ENCODE measurements around the gene CAMK1.

The CAMK1 gene

GRCh38 chr3:9807981-9808344, 38.2 kb upstream of the CAMK1 start:
- Histone ChIP-seq H3K9me3 (ENCODE audit: control insufficient read depth in 1 of 2, low read length in 2 of 2) (no peaks in the 10 kb centered on the region), H3K4me1 (ENCODE audit: control insufficient read depth in 1 of 2, insufficient read depth in 2 of 2, low read length in 2 of 2) (peaks cover 0 to 8% of the 10 kb centered on the region in 2 donors), H3K4me3 (ENCODE audit: low read depth in 1 of 2, low read length in 2 of 2) (no peak overlapping the region), H3K27me3 (ENCODE audit: low read depth, low read length) (no peaks in the 10 kb centered on the region), H3K27ac (ENCODE audit: low read length) (no peak overlapping the region), H3K36me3 (ENCODE audit: control insufficient read depth in 1 of 2, insufficient read depth in 2 of 2, low read length in 2 of 2) (peaks cover 31 to 52% of the 10 kb centered on the region in 2 donors)

- Histone ChIP-seq H3K36me3 (ENCODE audit: control insufficient read depth in 1 of 2, insufficient read depth in 2 of 2, low read length in 2 of 2) (peaks cover 32 to 53% of the 10 kb centered on the region in 2 donors), H3K27ac (ENCODE audit: low read length) (no peak overlapping the region), H3K4me1 (ENCODE audit: control insufficient read depth in 1 of 2, insufficient read depth in 2 of 2, low read length in 2 of 2) (peaks cover 0 to 8% of the 10 kb centered on the region in 2 donors), H3K4me3 (ENCODE audit: low read depth in 1 of 2, low read length in 2 of 2) (no peak overlapping the region), H3K9me3 (ENCODE audit: control insufficient read depth in 1 of 2, low read length in 2 of 2) (no peaks in the 10 kb centered on the region), H3K27me3 (ENCODE audit: low read depth, low read length) (no peaks in the 10 kb centered on the region)
Measured at GRCh38 chr3:9806688-9807589, 37.2 kb upstream of the CAMK1 start.

GRCh38 chr3:9806137-9806536, 36.4 kb upstream of the CAMK1 start:
- H3K27ac ChIP-seq (ENCODE audit: low read length): no peak overlapping the region
- no peaks in the 10 kb centered on the region for H3K9me3 ChIP-seq (ENCODE audit: control insufficient read depth in 1 of 2, low read length in 2 of 2)
- peaks cover 38 to 61% of the 10 kb centered on the region in 2 donors for H3K36me3 ChIP-seq (ENCODE audit: control insufficient read depth in 1 of 2, insufficient read depth in 2 of 2, low read length in 2 of 2)
- H3K4me1 ChIP-seq (ENCODE audit: control insufficient read depth in 1 of 2, insufficient read depth in 2 of 2, low read length in 2 of 2): peaks cover 0 to 8% of the 10 kb centered on the region in 2 donors
- no peaks in the 10 kb centered on the region for H3K27me3 ChIP-seq (ENCODE audit: low read depth, low read length)
- no peak overlapping the region for H3K4me3 ChIP-seq (ENCODE audit: low read depth in 1 of 2, low read length in 2 of 2)

GRCh38 chr3:9804996-9805395, 35.2 kb upstream of the CAMK1 start:
- Histone ChIP-seq H3K27me3 (ENCODE audit: low read depth, low read length) (no peaks in the 10 kb centered on the region), H3K36me3 (ENCODE audit: control insufficient read depth in 1 of 2, insufficient read depth in 2 of 2, low read length in 2 of 2) (peaks cover 47 to 73% of the 10 kb centered on the region in 2 donors), H3K4me1 (ENCODE audit: control insufficient read depth in 1 of 2, insufficient read depth in 2 of 2, low read length in 2 of 2) (no peaks in the 10 kb centered on the region), H3K9me3 (ENCODE audit: control insufficient read depth in 1 of 2, low read length in 2 of 2) (no peaks in the 10 kb centered on the region), H3K27ac (ENCODE audit: low read length) (no peak overlapping the region), H3K4me3 (ENCODE audit: low read depth in 1 of 2, low read length in 2 of 2) (no peak overlapping the region)

GRCh38 chr3:9803494-9803893, 33.7 kb upstream of the CAMK1 start:
- Histone ChIP-seq H3K4me3 (ENCODE audit: low read depth in 1 of 2, low read length in 2 of 2) (no peak overlapping the region), H3K4me1 (ENCODE audit: control insufficient read depth in 1 of 2, insufficient read depth in 2 of 2, low read length in 2 of 2) (no peaks in the 10 kb centered on the region), H3K36me3 (ENCODE audit: control insufficient read depth in 1 of 2, insufficient read depth in 2 of 2, low read length in 2 of 2) (peaks cover 57 to 86% of the 10 kb centered on the region in 2 donors), H3K27ac (ENCODE audit: low read length) (no peak overlapping the region), H3K27me3 (ENCODE audit: low read depth, low read length) (no peaks in the 10 kb centered on the region), H3K9me3 (ENCODE audit: control insufficient read depth in 1 of 2, low read length in 2 of 2) (no peaks in the 10 kb centered on the region)

GRCh38 chr3:9800529-9800928, 30.8 kb upstream of the CAMK1 start:
- H3K4me3 ChIP-seq (ENCODE audit: low read depth in 1 of 2, low read length in 2 of 2): no peak overlapping the region
- H3K27ac ChIP-seq (ENCODE audit: low read length): no peak overlapping the region
- peaks cover 64 to 78% of the 10 kb centered on the region in 2 donors for H3K36me3 ChIP-seq (ENCODE audit: control insufficient read depth in 1 of 2, insufficient read depth in 2 of 2, low read length in 2 of 2)
- H3K4me1 ChIP-seq (ENCODE audit: control insufficient read depth in 1 of 2, insufficient read depth in 2 of 2, low read length in 2 of 2): peaks cover 0 to 9% of the 10 kb centered on the region in 2 donors
- no peaks in the 10 kb centered on the region for H3K9me3 ChIP-seq (ENCODE audit: control insufficient read depth in 1 of 2, low read length in 2 of 2)
- no peaks in the 10 kb centered on the region for H3K27me3 ChIP-seq (ENCODE audit: low read depth, low read length)

GRCh38 chr3:9797196-9797945, 27.6 kb upstream of the CAMK1 start:
- Histone ChIP-seq H3K27me3 (ENCODE audit: low read depth, low read length) (no peaks in the 10 kb centered on the region), H3K27ac (ENCODE audit: low read length) (no peak overlapping the region), H3K9me3 (ENCODE audit: control insufficient read depth in 1 of 2, low read length in 2 of 2) (no peaks in the 10 kb centered on the region), H3K4me3 (ENCODE audit: low read depth in 1 of 2, low read length in 2 of 2) (no peak overlapping the region), H3K4me1 (ENCODE audit: control insufficient read depth in 1 of 2, insufficient read depth in 2 of 2, low read length in 2 of 2) (peaks cover 0 to 28% of the 10 kb centered on the region in 2 donors), H3K36me3 (ENCODE audit: control insufficient read depth in 1 of 2, insufficient read depth in 2 of 2, low read length in 2 of 2) (peaks cover 39 to 50% of the 10 kb centered on the region in 2 donors)

- Histone ChIP-seq H3K9me3 (ENCODE audit: control insufficient read depth in 1 of 2, low read length in 2 of 2) (no peaks in the 10 kb centered on the region), H3K36me3 (ENCODE audit: control insufficient read depth in 1 of 2, insufficient read depth in 2 of 2, low read length in 2 of 2) (peaks cover 29 to 40% of the 10 kb centered on the region in 2 donors), H3K4me1 (ENCODE audit: control insufficient read depth in 1 of 2, insufficient read depth in 2 of 2, low read length in 2 of 2) (peaks cover 5 to 41% of the 10 kb centered on the region in 2 donors), H3K4me3 (ENCODE audit: low read depth in 1 of 2, low read length in 2 of 2) (no peak overlapping the region), H3K27ac (ENCODE audit: low read length) (no peak overlapping the region), H3K27me3 (ENCODE audit: low read depth, low read length) (no peaks in the 10 kb centered on the region)
Measured at GRCh38 chr3:9795207-9795606, 25.5 kb upstream of the CAMK1 start.

GRCh38 chr3:9794400-9794799, 24.7 kb upstream of the CAMK1 start:
- Histone ChIP-seq H3K27ac (ENCODE audit: low read length) (no peak overlapping the region), H3K36me3 (ENCODE audit: control insufficient read depth in 1 of 2, insufficient read depth in 2 of 2, low read length in 2 of 2) (peaks cover 29 to 36% of the 10 kb centered on the region in 2 donors), H3K9me3 (ENCODE audit: control insufficient read depth in 1 of 2, low read length in 2 of 2) (no peaks in the 10 kb centered on the region), H3K27me3 (ENCODE audit: low read depth, low read length) (no peaks in the 10 kb centered on the region), H3K4me1 (ENCODE audit: control insufficient read depth in 1 of 2, insufficient read depth in 2 of 2, low read length in 2 of 2) (peaks cover 5 to 41% of the 10 kb centered on the region in 2 donors), H3K4me3 (ENCODE audit: low read depth in 1 of 2, low read length in 2 of 2) (no peak overlapping the region)

- peaks cover 28 to 33% of the 10 kb centered on the region in 2 donors for H3K36me3 ChIP-seq (ENCODE audit: control insufficient read depth in 1 of 2, insufficient read depth in 2 of 2, low read length in 2 of 2)
- peaks cover 5 to 41% of the 10 kb centered on the region in 2 donors for H3K4me1 ChIP-seq (ENCODE audit: control insufficient read depth in 1 of 2, insufficient read depth in 2 of 2, low read length in 2 of 2)
- H3K27me3 ChIP-seq (ENCODE audit: low read depth, low read length): no peaks in the 10 kb centered on the region
- H3K4me3 ChIP-seq (ENCODE audit: low read depth in 1 of 2, low read length in 2 of 2): peak overlapping the region; percentile 97 to 98
- H3K27ac ChIP-seq (ENCODE audit: low read length): peak overlapping the region; percentile 97
- H3K9me3 ChIP-seq (ENCODE audit: control insufficient read depth in 1 of 2, low read length in 2 of 2): no peaks in the 10 kb centered on the region
Measured at GRCh38 chr3:9793161-9793781, 23.5 kb upstream of the CAMK1 start.
